ENCODE measurements around the gene GAB1. TPM values are rescaled to one million over a fixed set of nuclear protein-coding genes. Genes with fewer than 3 reads are reported as not detected.

Gene GAB1
- total and polyA plus RNA-seq, 2 of the 13 experiments (the other 11 are each of a cell fraction or from before 2014, with no cell fraction given) = 8.7 to 14.7 TPM

- no peak overlapping the region for H3K27ac ChIP-seq (ENCODE audit: extremely low read length, insufficient read depth, low read length)
- H3K9ac ChIP-seq (ENCODE audit: insufficient read depth, low read depth, low read length) = no peak overlapping the region
- WGBS (ENCODE audit: low lambda C conversion rate) = 77% methylated on average over 2 of the region's 2 CpGs
- no peaks in the 10 kb centered on the region for H3K36me3 ChIP-seq (replicated peaks in 1 of 2; ENCODE audit: control insufficient read depth in 1 of 2, insufficient read depth in 2 of 2, low read length in 2 of 2)
- H3K4me1 ChIP-seq (ENCODE audit: insufficient read depth, low read length) = peaks cover 19% of the 10 kb centered on the region
- DNase-seq (ENCODE audit: low spot score) (no peak), FAIRE-seq (no peak), ATAC-seq (no peak)
- in situ Hi-C loops (cut with HindIII; ENCODE audit: extremely low pct_ligation_motif_present, low pct_unique_long_range_greater_than_20kb) = no loop called here
- TF ChIP-seq SMAD9 (CRISPR knock-in tag; IDR thresholded peaks at IDR 0.05) (no peak), ZIK1 (CRISPR knock-in tag; IDR thresholded peaks at IDR 0.05; ENCODE audit: borderline replicate concordance, low read depth) (no peak), ZNF501 (CRISPR knock-in tag; IDR thresholded peaks at IDR 0.05) (no peak), RAD21 (CRISPR knock-in tag; IDR thresholded peaks at IDR 0.05) (no peak), DMTF1 (CRISPR knock-in tag; IDR thresholded peaks at IDR 0.05) (no peak), REL (CRISPR knock-in tag; conservative IDR thresholded peaks at IDR 0.05) (no peak), ZNF383 (CRISPR knock-in tag; IDR thresholded peaks at IDR 0.05; ENCODE audit: borderline replicate concordance) (no peak), ZSCAN12 (CRISPR knock-in tag; IDR thresholded peaks at IDR 0.05) (no peak), ARNT (IDR thresholded peaks at IDR 0.05) (no peak), IKZF5 (CRISPR knock-in tag; IDR thresholded peaks at IDR 0.05) (no peak), PRMT3 (CRISPR knock-in tag; IDR thresholded peaks at IDR 0.05; ENCODE audit: borderline replicate concordance, low read depth) (no peak), RERE (CRISPR knock-in tag; IDR thresholded peaks at IDR 0.05; ENCODE audit: low read depth) (no peak)
- no peaks in the 10 kb centered on the region for H3K27me3 ChIP-seq (ENCODE audit: control insufficient read depth in 1 of 2, insufficient read depth in 2 of 2, low read length in 2 of 2)
- CTCF ChIA-PET (ENCODE audit: low intra/inter-chr PET ratio, low total read pairs) = no interaction called here
- no peaks in the 10 kb centered on the region for H4K20me1 ChIP-seq (ENCODE audit: insufficient read depth, low read length)
- BruUV-seq (replicated peaks) = no TSS peak
- POLR2A ChIA-PET = interaction anchor here (3.1 kb wide), 1 partner anchor 10 kb away, joined by 11 read pairs; the partner anchor contains the start of gene GAB1
- no peak overlapping the region for H3K4me3 ChIP-seq (replicated peaks in 1 of 3; ENCODE audit: insufficient read depth in 1 of 3, low read depth in 2 of 3, low read length in 3 of 3)
- intact Hi-C loops (cut with micrococcal nuclease; ENCODE audit: unreplicated experiment) = no loop called here
- no peak overlapping the region for H3K4me2 ChIP-seq (ENCODE audit: low read depth, low read length)
- no peaks in the 10 kb centered on the region for H3K9me3 ChIP-seq (ENCODE audit: low read length)
- peaks cover 56% of the 10 kb centered on the region for H3K79me2 ChIP-seq (ENCODE audit: insufficient read depth, low read length)
- no peak overlapping the region for H2AFZ ChIP-seq (ENCODE audit: low read length)
These were observed 10.9 kb downstream of the GAB1 start for GRCh38 chr4:143347484-143348111.
